ENCODE measurements around the gene ARIH2. TPM values are rescaled to one million over a fixed set of nuclear protein-coding genes. Genes with fewer than 3 reads are reported as not detected.

The ARIH2 gene
- total and polyA plus RNA-seq, 2 of the 4 experiments (the other 2 are of a cell fraction): 62.3 to 93.7 TPM

DNA sequence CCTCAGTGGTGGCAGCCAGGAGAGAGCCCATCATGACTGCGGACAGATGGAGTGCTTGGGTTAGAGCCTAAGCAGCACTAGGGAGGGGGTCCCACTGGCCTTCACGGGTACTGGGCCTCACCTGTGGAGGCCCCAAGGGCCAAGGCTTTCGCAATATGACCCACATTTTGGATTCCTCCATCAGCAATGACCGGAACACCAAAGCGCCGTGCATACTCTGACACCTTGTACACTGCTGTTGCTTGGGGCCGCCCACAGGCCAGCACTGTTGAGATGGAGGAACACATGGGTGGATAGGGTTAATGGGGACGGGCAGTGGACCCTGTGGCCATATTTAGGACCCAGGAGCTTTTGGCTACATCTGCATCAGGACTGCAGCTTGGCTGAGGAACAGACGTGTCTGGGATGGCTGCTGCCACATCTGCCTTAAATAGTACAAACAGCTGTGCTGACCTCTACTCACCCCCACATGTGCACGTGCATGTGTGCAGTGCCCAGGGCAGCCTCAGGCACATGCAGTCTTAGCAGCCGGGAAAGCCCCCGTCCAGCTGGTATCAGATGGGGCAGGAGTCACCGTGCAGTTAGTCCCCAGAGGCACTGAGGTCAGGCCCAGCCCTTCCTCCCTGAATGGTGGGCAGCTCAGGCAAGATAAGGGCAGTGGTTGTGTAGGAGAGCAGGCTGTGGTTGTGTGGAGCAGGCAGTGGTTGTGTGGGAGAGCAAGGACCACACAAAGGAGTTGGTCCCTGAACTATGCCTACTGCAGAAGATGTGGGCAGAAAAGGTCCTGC is 106.6 kb downstream of the ARIH2 start:
- no peak overlapping the region for H3K14ac ChIP-seq (replicated peaks; ENCODE audit: low read depth, low read length)
- peaks cover 6% of the 10 kb centered on the region for H3K4me1 ChIP-seq (ENCODE audit: control insufficient read depth, insufficient read depth, low read length)
- H2BK20ac ChIP-seq (ENCODE audit: low read depth, low read length): no peak overlapping the region
- peaks cover 20% of the 10 kb centered on the region for H4K20me1 ChIP-seq (ENCODE audit: insufficient read depth, low read length)
- no peak overlapping the region for H3K27ac ChIP-seq (ENCODE audit: insufficient read depth, low read length)
- H2AFZ ChIP-seq (replicated peaks; ENCODE audit: low read length, poor library complexity): no peak overlapping the region
- no peak overlapping the region for H3K23ac ChIP-seq (ENCODE audit: low read depth, low read length)
- no peak overlapping the region for H3K4me3 ChIP-seq (ENCODE audit: insufficient read depth, low read depth, low read length)
- no peak overlapping the region for H2BK120ac ChIP-seq (ENCODE audit: low read depth, low read length)
- ChIA-PET POLR2A (ENCODE audit: unreplicated experiment) (no interaction called here), CTCF (no interaction called here)
- ATAC-seq (ENCODE audit: low read depth) (no peak), DNase-seq (no peak)
- H3K4ac ChIP-seq (ENCODE audit: low read depth, low read length): no peak overlapping the region
- in situ Hi-C loops (cut with MboI; ENCODE audit: low sequenced_read_pairs): no loop called here
- no peak overlapping the region for H4K91ac ChIP-seq (ENCODE audit: insufficient read depth, low read depth, low read length)
- intact Hi-C loops (cut with micrococcal nuclease): no loop called here
- H3K9ac ChIP-seq (ENCODE audit: low read depth, low read length): no peak overlapping the region
- peaks cover 42% of the 10 kb centered on the region for H3K36me3 ChIP-seq (ENCODE audit: control insufficient read depth, insufficient read depth, low read length)
- H2AK5ac ChIP-seq (ENCODE audit: low read depth, low read length): no peak overlapping the region
- H3K4me2 ChIP-seq (ENCODE audit: low read depth, low read length): no peak overlapping the region
- peak overlapping the region in 1 of 2 experiments; percentile 18; a peak in 1 of 4 replicates for H4K8ac ChIP-seq (ENCODE audit: low read depth in 2 of 2, low read length in 2 of 2)
- peaks cover 37 to 75% of the 10 kb centered on the region in 2 experiments for H3K79me1 ChIP-seq (ENCODE audit: low read depth in 1 of 2, low read length in 2 of 2)
- no peak overlapping the region for H3K18ac ChIP-seq (ENCODE audit: low read depth, low read length)
- H2BK5ac ChIP-seq (ENCODE audit: low read depth, low read length, poor library complexity, severe bottlenecking): no peak overlapping the region
- H3K9me1 ChIP-seq (ENCODE audit: insufficient read depth, low read length): peaks cover 32% of the 10 kb centered on the region
- H3K9me3 ChIP-seq (ENCODE audit: control insufficient read depth, insufficient read depth, low read length): no peaks in the 10 kb centered on the region
- 79% methylated on average over 5 of the region's 13 CpGs; no CpG with 5 or more reads in 1 of the 2 experiments for WGBS, 2 experiments (ENCODE audit: extremely low coverage in 2 of 2, insufficient read length in 1 of 2)
- peak overlapping the region; percentile 25 for H2AK9ac ChIP-seq (replicated peaks; ENCODE audit: low read depth, low read length, poor library complexity)
- H2BK15ac ChIP-seq (ENCODE audit: low read depth, low read length): no peak overlapping the region
- TF ChIP-seq, protein P1, sequence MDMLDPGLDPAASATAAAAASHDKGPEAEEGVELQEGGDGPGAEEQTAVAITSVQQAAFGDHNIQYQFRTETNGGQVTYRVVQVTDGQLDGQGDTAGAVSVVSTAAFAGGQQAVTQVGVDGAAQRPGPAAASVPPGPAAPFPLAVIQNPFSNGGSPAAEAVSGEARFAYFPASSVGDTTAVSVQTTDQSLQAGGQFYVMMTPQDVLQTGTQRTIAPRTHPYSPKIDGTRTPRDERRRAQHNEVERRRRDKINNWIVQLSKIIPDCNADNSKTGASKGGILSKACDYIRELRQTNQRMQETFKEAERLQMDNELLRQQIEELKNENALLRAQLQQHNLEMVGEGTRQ (IDR thresholded peaks at IDR 0.05; ENCODE audit: low read depth, low read length): no peak
- TF ChIP-seq MAZ (IDR thresholded peaks at IDR 0.05; ENCODE audit: borderline replicate concordance, low read depth, low read length) (no peak), RFX5 (IDR thresholded peaks at IDR 0.05; ENCODE audit: low read depth, low read length) (no peak), POLR2A (IDR thresholded peaks at IDR 0.05; ENCODE audit: low read depth, low read length) (no peak), RCOR1 (IDR thresholded peaks at IDR 0.05; ENCODE audit: insufficient replicate concordance, low read length) (no peak)
- TF ChIP-seq, protein P2, sequence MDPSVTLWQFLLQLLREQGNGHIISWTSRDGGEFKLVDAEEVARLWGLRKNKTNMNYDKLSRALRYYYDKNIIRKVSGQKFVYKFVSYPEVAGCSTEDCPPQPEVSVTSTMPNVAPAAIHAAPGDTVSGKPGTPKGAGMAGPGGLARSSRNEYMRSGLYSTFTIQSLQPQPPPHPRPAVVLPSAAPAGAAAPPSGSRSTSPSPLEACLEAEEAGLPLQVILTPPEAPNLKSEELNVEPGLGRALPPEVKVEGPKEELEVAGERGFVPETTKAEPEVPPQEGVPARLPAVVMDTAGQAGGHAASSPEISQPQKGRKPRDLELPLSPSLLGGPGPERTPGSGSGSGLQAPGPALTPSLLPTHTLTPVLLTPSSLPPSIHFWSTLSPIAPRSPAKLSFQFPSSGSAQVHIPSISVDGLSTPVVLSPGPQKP (IDR thresholded peaks at IDR 0.05; ENCODE audit: borderline replicate concordance, low read depth, low read length): no peak
- BruUV-seq (replicated peaks): no TSS peak
- H3K56ac ChIP-seq (ENCODE audit: extremely low read depth, insufficient read depth, low read length): no peak overlapping the region
- H3K27me3 ChIP-seq (ENCODE audit: control insufficient read depth, insufficient read depth, low read length): no peaks in the 10 kb centered on the region
- dilution Hi-C loops (cut with HindIII; ENCODE audit: low sequenced_read_pairs, unreplicated experiment): no loop called here
- no peak overlapping the region for H4K5ac ChIP-seq (ENCODE audit: low read depth, low read length)

Data from IMR-90 (cell line).